CD4-positive, alpha-beta T cell (primary cell): Measurements from ENCODE around the gene GFY. TPM values are rescaled to one million over a fixed set of nuclear protein-coding genes. Genes with fewer than 3 reads are reported as not detected.

Experiments used
- ATAC-seq: fragments of 200-7000 bp; cut with Tn5 transposase; one replicate; pipeline ENCODE4 v1.10.0; 2022; ENCODE audit warnings: mild to moderate bottlenecking; ENCODE audit not compliant: poor library complexity
- CTCF ChIA-PET: fragments of 350-600 bp; sonication (Branson Sonifier 250); formaldehyde crosslinking; loops from one replicate; lab custom pipeline; 2021; ENCODE audit warnings: antibody characterized with exemption, inconsistent platforms; lab: Charles Lee
- POLR2A ChIA-PET: fragments of 350-600 bp; sonication (Branson Sonifier 250); formaldehyde crosslinking; loops from one replicate; lab custom pipeline; 2021; ENCODE audit warnings: antibody characterized with exemption, inconsistent platforms; lab: Charles Lee
- DNase-seq, 14 experiments: peaks; one replicate each; pipeline ENCODE4 v3.0.0-alpha.2; 2013 to 2020; ENCODE audit warnings: mixed read lengths in 2 of 14
- H3K27ac ChIP-seq, 2 donors: one replicate each; pipeline versions ENCODE4 v1.5.1 to v1.7.0; 2013; ENCODE audit warnings: low read length in 2 of 2, low read depth in 1 of 2, mild to moderate bottlenecking in 1 of 2
- H3K27me3 ChIP-seq, 2 experiments: 1 replicate in 1 of 2; 2 replicates in 1 of 2; pipeline versions ENCODE4 v1.6.1 to v1.7.0; 2013; ENCODE audit warnings: low read length in 2 of 2, control low read depth in 1 of 2, mild to moderate bottlenecking in 1 of 2, moderate library complexity in 1 of 2; ENCODE audit not compliant: insufficient read depth in 2 of 2, control insufficient read depth in 1 of 2
- H3K36me3 ChIP-seq: one replicate; pipeline ENCODE4 v1.6.1; 2013; ENCODE audit warnings: low read length, control low read depth; ENCODE audit not compliant: insufficient read depth
- H3K4me1 ChIP-seq: one replicate; pipeline ENCODE4 v1.6.1; 2013; ENCODE audit warnings: low read length, control low read depth; ENCODE audit not compliant: insufficient read depth
- H3K4me3 ChIP-seq: one replicate; pipeline ENCODE4 v1.5.1; 2013; ENCODE audit warnings: mild to moderate bottlenecking, low read length, moderate library complexity
- H3K9me3 ChIP-seq, 2 experiments: 1 replicate in 1 of 2; 2 replicates in 1 of 2; pipeline versions ENCODE4 v1.6.1 to v1.7.0; 2013; ENCODE audit warnings: low read length in 2 of 2, mild to moderate bottlenecking in 2 of 2, control low read depth in 1 of 2, moderate library complexity in 1 of 2; ENCODE audit not compliant: control insufficient read depth in 1 of 2, insufficient read depth in 1 of 2
- H3K27ac Mint-ChIP-seq: one replicate; pipeline ENCODE4 v1.8.0; 2020; ENCODE audit warnings: mixed read lengths
- H3K27me3 Mint-ChIP-seq: one replicate; pipeline ENCODE4 v1.8.0; 2021; ENCODE audit warnings: mixed read lengths
- H3K36me3 Mint-ChIP-seq: one replicate; pipeline ENCODE4 v1.8.0; 2021; ENCODE audit warnings: low read depth, mixed read lengths
- H3K4me1 Mint-ChIP-seq: one replicate; pipeline ENCODE4 v1.8.0; 2021; ENCODE audit warnings: low read depth, mixed read lengths
- H3K4me3 Mint-ChIP-seq: one replicate; pipeline ENCODE4 v1.8.0; 2020; ENCODE audit warnings: mild to moderate bottlenecking, mixed read lengths
- H3K9me3 Mint-ChIP-seq: one replicate; pipeline ENCODE4 v1.8.0; 2020; ENCODE audit warnings: mixed read lengths
- CTCF ChIP-seq: fragments of 200-600 bp; IDR thresholded peaks from one replicate; pipeline ENCODE4 v1.8.0; 2022; ENCODE audit warnings: antibody characterized with exemption, mild to moderate bottlenecking
- intact Hi-C, 2 experiments: fragments of 100-400 bp; cut with DNase I in 1 of 2; cut with micrococcal nuclease in 1 of 2; formaldehyde crosslinking; loops; one replicate each; pipeline versions ENCODE4 v1.15.1 to v1.9.0; 2023 to 2025; cut with DNase I, micrococcal nuclease
- total RNA-seq, 174 experiments: library from RNA in 2 of 174; stranded (reverse) in 2 of 174; gene quantifications; one replicate each; pipeline ENCODE4 v1.2.3 and lab custom pipeline; 2021 to 2026

The GFY gene
- total RNA-seq, 2 experiments from 2014 or later = not detected

- CTCF ChIA-PET = interaction anchor here (0.6 to 1.2 kb wide), 4 partner anchors 11 to 48 kb away, joined by 3 to 6 read pairs (median 4); no protein-coding TSS in a partner anchor
- H3K4me3 ChIP-seq = peak overlapping the region; percentile 30
- H3K9me3 ChIP-seq = peaks cover 0 to 25% of the 10 kb centered on the region in 2 experiments
- peaks cover 53% of the 10 kb centered on the region for H3K4me1 ChIP-seq
- no peaks in the 10 kb centered on the region for H3K9me3 Mint-ChIP-seq
- TF ChIP-seq CTCF = peak; percentile 45
- H3K4me1 Mint-ChIP-seq = peaks cover 62% of the 10 kb centered on the region
- peak in 10 of 14 experiments; percentile 25 to 76 (median 42) for DNase-seq
- intact Hi-C loops = loop anchor here in 1 of 2 experiments (2.0 kb wide), 1 partner anchor 14 kb away; no protein-coding TSS in a partner anchor
- H3K36me3 ChIP-seq = no peaks in the 10 kb centered on the region
- H3K36me3 Mint-ChIP-seq = no peaks in the 10 kb centered on the region
- POLR2A ChIA-PET = interaction anchor here (4.2 kb wide), 1 partner anchor 12 kb away, joined by 20 read pairs; no protein-coding TSS in a partner anchor
- peaks cover 74 to 94% of the 10 kb centered on the region in 2 experiments for H3K27me3 ChIP-seq
- H3K27ac ChIP-seq = no peak overlapping the region
- peak; percentile 66 for ATAC-seq
- peaks cover 88% of the 10 kb centered on the region for H3K27me3 Mint-ChIP-seq
- no peak overlapping the region for H3K27ac Mint-ChIP-seq
- peak overlapping the region; percentile 82 for H3K4me3 Mint-ChIP-seq
These were observed 2.6 kb upstream of the GFY start for GRCh38 chr19:49422407-49423070.

GRCh38 chr19:49423071-49423984, 1.9 kb upstream of the GFY start, which contains the start of gene PTH2:
TSS of gene PTH2 (minus strand) at chr19:49423441. CDS start at chr19:49423339, 102 bp downstream.
- H3K36me3 Mint-ChIP-seq = no peaks in the 10 kb centered on the region
- Histone ChIP-seq H3K27ac (no peak within 1 kb of the TSS), H3K27me3 (peaks cover 82 to 96% of the 10 kb centered on the region in 2 experiments), H3K36me3 (no peaks in the 10 kb centered on the region), H3K4me1 (peaks cover 61% of the 10 kb centered on the region), H3K4me3 (peak within 1 kb of the TSS; percentile 30), H3K9me3 (peaks cover 0 to 32% of the 10 kb centered on the region in 2 experiments)
- peak within 1 kb of the TSS; percentile 85 for H3K4me3 Mint-ChIP-seq
- peaks cover 94% of the 10 kb centered on the region for H3K27me3 Mint-ChIP-seq
- intact Hi-C loops = loop anchor here in 1 of 2 experiments (2.0 kb wide), 1 partner anchor 15 kb away; no protein-coding TSS in a partner anchor
- DNase-seq (no peak), ATAC-seq (no peak)
- ChIA-PET POLR2A (interaction anchor here (0.8 kb wide), 1 partner anchor 343 kb away, joined by 3 read pairs; no protein-coding TSS in a partner anchor), CTCF (interaction anchor here (0.8 kb wide), 1 partner anchor 47 kb away, joined by 4 read pairs; no protein-coding TSS in a partner anchor)
- TF ChIP-seq CTCF = no peak
- peaks cover 68% of the 10 kb centered on the region for H3K4me1 Mint-ChIP-seq
- H3K9me3 Mint-ChIP-seq = no peaks in the 10 kb centered on the region
- peak within 1 kb of the TSS; percentile 3 for H3K27ac Mint-ChIP-seq

- H3K4me3 Mint-ChIP-seq = peak overlapping the region; percentile 85
- ChIA-PET CTCF (interaction anchor here (0.8 kb wide), 1 partner anchor 46 kb away, joined by 4 read pairs; no protein-coding TSS in a partner anchor), POLR2A (interaction anchor here (0.8 kb wide), 1 partner anchor 342 kb away, joined by 3 read pairs; no protein-coding TSS in a partner anchor)
- Histone ChIP-seq H3K4me3 (no peak overlapping the region), H3K36me3 (no peaks in the 10 kb centered on the region), H3K27me3 (peaks cover 87 to 98% of the 10 kb centered on the region in 2 experiments), H3K4me1 (peaks cover 65% of the 10 kb centered on the region), H3K9me3 (peaks cover 0 to 36% of the 10 kb centered on the region in 2 experiments), H3K27ac (no peak overlapping the region)
- intact Hi-C loops = loop anchor here in 1 of 2 experiments (2.0 kb wide), 1 partner anchor 15 kb away; no protein-coding TSS in a partner anchor
- H3K27ac Mint-ChIP-seq = peak overlapping the region; percentile 3
- no peaks in the 10 kb centered on the region for H3K36me3 Mint-ChIP-seq
- DNase-seq = peak in 4 of 14 experiments; percentile 25 to 71 (median 60)
- H3K9me3 Mint-ChIP-seq = no peaks in the 10 kb centered on the region
- TF ChIP-seq CTCF = no peak
- H3K27me3 Mint-ChIP-seq = peaks cover 95% of the 10 kb centered on the region
- H3K4me1 Mint-ChIP-seq = peaks cover 72% of the 10 kb centered on the region
- peak; percentile 35 for ATAC-seq
These were observed 1.2 kb upstream of the GFY start for GRCh38 chr19:49423985-49424303.
